Measurements from ENCODE around the gene C3orf20.
A peak's percentile ranks its signal among the peaks of the same experiment; 100 is the strongest.
"Not testable (repeated sequence)": the region's sequence is repeated elsewhere in the genome, so short reads cannot be mapped to it uniquely, and the experiment has no call there.

C3orf20 gene

GRCh38 chr3:14651440-14652251 is 23.3 kb upstream of the C3orf20 start, which contains the start of gene CCDC174:
TSS of gene CCDC174 (plus strand) at chr3:14651762. CDS start at chr3:14651837, 75 bp downstream.
- peak; percentile 98 to 99 for DNase-seq

- not testable (repeated sequence) for DNase-seq
Measured at GRCh38 chr3:14652360-14652907, 22.5 kb upstream of the C3orf20 start.

GRCh38 chr3:14657579-14657978 is 17.4 kb upstream of the C3orf20 start:
- DNase-seq: no peak

GRCh38 chr3:14658978-14659377 is 16.0 kb upstream of the C3orf20 start:
- DNase-seq: no peak

GRCh38 chr3:14660942-14661341 is 14.0 kb upstream of the C3orf20 start:
- no peak for DNase-seq

GRCh38 chr3:14663396-14664135 is 11.4 kb upstream of the C3orf20 start:
- peak; percentile 35 to 79 for DNase-seq

GRCh38 chr3:14664170-14664569 is 10.8 kb upstream of the C3orf20 start:
- DNase-seq: no peak

- DNase-seq: no peak
Measured at GRCh38 chr3:14672588-14672987, 2.4 kb upstream of the C3orf20 start.

GRCh38 chr3:14676881-14677280 is 1.9 kb downstream of the C3orf20 start:
- DNase-seq: no peak

- no peak for DNase-seq
Measured at GRCh38 chr3:14678015-14678503, 3.1 kb downstream of the C3orf20 start.

- DNase-seq: no peak
Measured at GRCh38 chr3:14680115-14680514, 5.2 kb downstream of the C3orf20 start.

GRCh38 chr3:14680716-14681115 is 5.8 kb downstream of the C3orf20 start:
- no peak for DNase-seq

- no peak for DNase-seq
Measured at GRCh38 chr3:14684447-14684846, 9.5 kb downstream of the C3orf20 start.

- no peak for DNase-seq
Measured at GRCh38 chr3:14685179-14685578, 10.2 kb downstream of the C3orf20 start.

- peak in 1 of 2 experiments; percentile 50 for DNase-seq
Measured at GRCh38 chr3:14687360-14687759, 12.4 kb downstream of the C3orf20 start.

- DNase-seq: no peak
Measured at GRCh38 chr3:14688525-14688924, 13.6 kb downstream of the C3orf20 start.

GRCh38 chr3:14689247-14689980 is 14.5 kb downstream of the C3orf20 start:
- no peak for DNase-seq

GRCh38 chr3:14691239-14691638 is 16.3 kb downstream of the C3orf20 start:
- no peak for DNase-seq

- no peak for DNase-seq
Measured at GRCh38 chr3:14691719-14692118, 16.8 kb downstream of the C3orf20 start.

- DNase-seq: no peak
Measured at GRCh38 chr3:14698601-14699244, 23.8 kb downstream of the C3orf20 start.

- no peak for DNase-seq
Measured at GRCh38 chr3:14699643-14700042, 24.7 kb downstream of the C3orf20 start.

GRCh38 chr3:14700891-14701290 is 25.9 kb downstream of the C3orf20 start:
- no peak for DNase-seq

All from NCI-H524 (cell line).